ENCODE data around the gene ITGB4. TPM values are rescaled to one million over a fixed set of nuclear protein-coding genes. Genes with fewer than 3 reads are reported as not detected.

ITGB4 gene
- total and polyA plus RNA-seq, 2 of the 13 experiments (the other 11 are each of a cell fraction or from before 2014, with no cell fraction given): 6.9 to 14.5 TPM

DNA sequence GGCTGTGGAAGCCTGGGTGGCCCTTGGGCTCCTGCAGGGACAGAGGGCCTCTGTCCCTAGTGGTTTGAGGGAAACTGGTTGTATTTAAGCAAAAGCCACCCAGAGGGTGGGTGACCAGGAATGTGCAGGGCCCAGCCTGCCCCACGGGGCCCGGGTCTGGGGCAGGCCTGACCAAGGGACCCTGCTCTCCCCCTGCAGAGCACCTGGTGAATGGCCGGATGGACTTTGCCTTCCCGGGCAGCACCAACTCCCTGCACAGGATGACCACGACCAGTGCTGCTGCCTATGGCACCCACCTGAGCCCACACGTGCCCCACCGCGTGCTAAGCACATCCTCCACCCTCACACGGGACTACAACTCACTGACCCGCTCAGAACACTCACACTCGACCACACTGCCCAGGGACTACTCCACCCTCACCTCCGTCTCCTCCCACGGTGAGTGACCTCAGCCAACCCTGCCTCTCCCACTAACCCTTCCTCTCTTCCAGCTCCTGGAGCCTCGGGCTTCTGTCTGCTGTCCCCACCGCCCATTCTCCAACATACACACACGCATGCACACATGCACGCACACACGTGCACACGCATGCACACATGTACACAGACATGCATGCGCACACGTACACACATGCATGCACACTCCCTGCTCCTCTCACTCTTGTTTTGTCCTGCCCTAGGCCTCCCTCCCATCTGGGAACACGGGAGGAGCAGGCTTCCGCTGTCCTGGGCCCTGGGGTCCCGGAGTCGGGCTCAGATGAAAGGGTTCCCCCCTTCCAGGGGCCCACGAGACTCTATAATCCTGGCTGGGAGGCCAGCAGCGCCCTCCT lies 33.3 kb downstream of the ITGB4 start (continued):
- TF ChIP-seq ZBTB44 (CRISPR knock-in tag; IDR thresholded peaks at IDR 0.05) (no peak), MLXIP (CRISPR knock-in tag; IDR thresholded peaks at IDR 0.05; ENCODE audit: borderline replicate concordance) (no peak), ZNF335 (CRISPR knock-in tag; IDR thresholded peaks at IDR 0.05) (no peak), POLR2AphosphoS5 (IDR thresholded peaks at IDR 0.05; ENCODE audit: low read depth, low read length) (peak; percentile 55), GABPA (IDR thresholded peaks at IDR 0.05; ENCODE audit: low read depth, low read length) (no peak), GABPA (CRISPR knock-in tag; IDR thresholded peaks at IDR 0.05; ENCODE audit: low read depth) (no peak), ZNF775 (CRISPR knock-in tag; IDR thresholded peaks at IDR 0.05; ENCODE audit: borderline replicate concordance) (no peak), ZNF33A (CRISPR knock-in tag; IDR thresholded peaks at IDR 0.05; ENCODE audit: borderline replicate concordance) (no peak), ZFX (CRISPR knock-in tag; IDR thresholded peaks at IDR 0.05; ENCODE audit: low read depth) (peak; percentile 76), ZNF644 (CRISPR knock-in tag; IDR thresholded peaks at IDR 0.05; ENCODE audit: low read depth) (peak; percentile 64; the same call in 1 of the 2 replicates), ZNF317 (CRISPR knock-in tag; IDR thresholded peaks at IDR 0.05) (peak; percentile 64), MED13 (CRISPR knock-in tag; IDR thresholded peaks at IDR 0.05) (no peak), NFKB2 (CRISPR knock-in tag; IDR thresholded peaks at IDR 0.05; ENCODE audit: borderline replicate concordance) (no peak; the same call in none of the 2 replicates), ZNF747 (CRISPR knock-in tag; IDR thresholded peaks at IDR 0.05; ENCODE audit: borderline replicate concordance) (peak; percentile 90), ZFYVE20 (CRISPR knock-in tag; IDR thresholded peaks at IDR 0.05; ENCODE audit: borderline replicate concordance, low read depth) (no peak), ZNF777 (CRISPR knock-in tag; IDR thresholded peaks at IDR 0.05) (no peak), PRMT3 (CRISPR knock-in tag; IDR thresholded peaks at IDR 0.05; ENCODE audit: borderline replicate concordance, low read depth) (no peak)
- TF ChIP-seq, protein P1, sequence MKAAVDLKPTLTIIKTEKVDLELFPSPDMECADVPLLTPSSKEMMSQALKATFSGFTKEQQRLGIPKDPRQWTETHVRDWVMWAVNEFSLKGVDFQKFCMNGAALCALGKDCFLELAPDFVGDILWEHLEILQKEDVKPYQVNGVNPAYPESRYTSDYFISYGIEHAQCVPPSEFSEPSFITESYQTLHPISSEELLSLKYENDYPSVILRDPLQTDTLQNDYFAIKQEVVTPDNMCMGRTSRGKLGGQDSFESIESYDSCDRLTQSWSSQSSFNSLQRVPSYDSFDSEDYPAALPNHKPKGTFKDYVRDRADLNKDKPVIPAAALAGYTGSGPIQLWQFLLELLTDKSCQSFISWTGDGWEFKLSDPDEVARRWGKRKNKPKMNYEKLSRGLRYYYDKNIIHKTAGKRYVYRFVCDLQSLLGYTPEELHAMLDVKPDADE (CRISPR knock-in tag; IDR thresholded peaks at IDR 0.05): no peak
- TF ChIP-seq, protein P2, sequence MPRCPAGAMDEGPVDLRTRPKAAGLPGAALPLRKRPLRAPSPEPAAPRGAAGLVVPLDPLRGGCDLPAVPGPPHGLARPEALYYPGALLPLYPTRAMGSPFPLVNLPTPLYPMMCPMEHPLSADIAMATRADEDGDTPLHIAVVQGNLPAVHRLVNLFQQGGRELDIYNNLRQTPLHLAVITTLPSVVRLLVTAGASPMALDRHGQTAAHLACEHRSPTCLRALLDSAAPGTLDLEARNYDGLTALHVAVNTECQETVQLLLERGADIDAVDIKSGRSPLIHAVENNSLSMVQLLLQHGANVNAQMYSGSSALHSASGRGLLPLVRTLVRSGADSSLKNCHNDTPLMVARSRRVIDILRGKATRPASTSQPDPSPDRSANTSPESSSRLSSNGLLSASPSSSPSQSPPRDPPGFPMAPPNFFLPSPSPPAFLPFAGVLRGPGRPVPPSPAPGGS (CRISPR knock-in tag; IDR thresholded peaks at IDR 0.05): peak; percentile 96
- TF ChIP-seq, protein P3, sequence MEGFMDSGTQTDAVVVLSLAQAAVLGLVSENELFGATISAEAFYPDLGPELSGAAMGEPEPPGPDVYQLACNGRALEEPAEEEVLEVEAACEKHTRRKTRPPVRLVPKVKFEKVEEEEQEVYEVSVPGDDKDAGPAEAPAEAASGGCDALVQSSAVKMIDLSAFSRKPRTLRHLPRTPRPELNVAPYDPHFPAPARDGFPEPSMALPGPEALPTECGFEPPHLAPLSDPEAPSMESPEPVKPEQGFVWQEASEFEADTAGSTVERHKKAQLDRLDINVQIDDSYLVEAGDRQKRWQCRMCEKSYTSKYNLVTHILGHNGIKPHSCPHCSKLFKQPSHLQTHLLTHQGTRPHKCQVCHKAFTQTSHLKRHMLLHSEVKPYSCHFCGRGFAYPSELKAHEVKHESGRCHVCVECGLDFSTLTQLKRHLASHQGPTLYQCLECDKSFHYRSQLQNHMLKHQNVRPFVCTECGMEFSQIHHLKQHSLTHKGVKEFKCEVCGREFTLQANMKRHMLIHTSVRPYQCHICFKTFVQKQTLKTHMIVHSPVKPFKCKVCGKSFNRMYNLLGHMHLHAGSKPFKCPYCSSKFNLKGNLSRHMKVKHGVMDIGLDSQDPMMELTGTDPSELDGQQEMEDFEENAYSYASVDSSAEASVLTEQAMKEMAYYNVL (CRISPR knock-in tag; IDR thresholded peaks at IDR 0.05; ENCODE audit: borderline replicate concordance): no peak
